ENCODE results near the gene KCP.

Gene KCP

GRCh38 chr7:128932862-128933179 is 22.3 kb upstream of the KCP start:
- H3K4me3 ChIP-seq (ENCODE audit: low read depth, low read length): no peak overlapping the region
- DNase-seq (ENCODE audit: low read depth): no peak
- no peak for TF ChIP-seq CTCF (conservative IDR thresholded peaks at IDR 0.05; ENCODE audit: low read depth, low read length)

- no peak for DNase-seq (ENCODE audit: low read depth)
- TF ChIP-seq CTCF (conservative IDR thresholded peaks at IDR 0.05; ENCODE audit: low read depth, low read length): no peak
- H3K4me3 ChIP-seq (ENCODE audit: low read depth, low read length): no peak overlapping the region
These were observed 21.7 kb upstream of the KCP start for GRCh38 chr7:128931965-128932861.

- DNase-seq (ENCODE audit: low read depth): no peak
These were observed 20.8 kb upstream of the KCP start for GRCh38 chr7:128931190-128931798.

GRCh38 chr7:128928882-128929788 is 18.6 kb upstream of the KCP start:
- no peak overlapping the region for H3K4me3 ChIP-seq (ENCODE audit: low read depth, low read length)
- TF ChIP-seq CTCF (conservative IDR thresholded peaks at IDR 0.05; ENCODE audit: low read depth, low read length): no peak

More at GRCh38 chr7:128931190-128931798, 20.8 kb upstream of the KCP start:
- TF ChIP-seq CTCF (conservative IDR thresholded peaks at IDR 0.05; ENCODE audit: low read depth, low read length): no peak
- H3K4me3 ChIP-seq (ENCODE audit: low read depth, low read length): no peak overlapping the region

GRCh38 chr7:128928159-128928813 is 17.8 kb upstream of the KCP start:
- TF ChIP-seq CTCF (conservative IDR thresholded peaks at IDR 0.05; ENCODE audit: low read depth, low read length): no peak
- H3K4me3 ChIP-seq (ENCODE audit: low read depth, low read length): no peak overlapping the region
- DNase-seq (ENCODE audit: low read depth): no peak

More at GRCh38 chr7:128928882-128929788, 18.6 kb upstream of the KCP start:
- no peak for DNase-seq (ENCODE audit: low read depth)

Measured in choroid plexus epithelial cell (primary cell).